Skeletal muscle satellite cell (primary cell): ENCODE measurements around the gene KANSL2. TPM values are rescaled to one million over a fixed set of nuclear protein-coding genes. Genes with fewer than 3 reads are reported as not detected.
"Not testable (repeated sequence)": the region's sequence is repeated elsewhere in the genome, so short reads cannot be mapped to it uniquely, and the experiment has no call there.

Source experiments
- H3K27me3 ChIP-seq: 2 replicates; pipeline ENCODE4 v1.7.0; 2013; ENCODE audit warnings: low read length; ENCODE audit not compliant: control insufficient read depth, insufficient read depth
- H3K36me3 ChIP-seq: 2 replicates; pipeline ENCODE4 v1.7.0; 2013; ENCODE audit warnings: mild to moderate bottlenecking, control low read depth, low read length; ENCODE audit not compliant: insufficient read depth
- H3K4me1 ChIP-seq: 2 replicates; pipeline ENCODE4 v1.7.0; 2013; ENCODE audit warnings: low read length; ENCODE audit not compliant: control insufficient read depth, insufficient read depth
- H3K4me2 ChIP-seq: 2 replicates; pipeline ENCODE4 v1.7.0; 2013; ENCODE audit warnings: mild to moderate bottlenecking, low read length
- H3K4me3 ChIP-seq: 2 replicates; pipeline ENCODE4 v1.7.0; 2013; ENCODE audit warnings: low read length
- H3K9ac ChIP-seq: 2 replicates; pipeline ENCODE4 v1.7.0; 2013; ENCODE audit warnings: mild to moderate bottlenecking, low read depth, low read length, moderate library complexity
- H3K9me3 ChIP-seq: replicated peaks from 2 replicates; pipeline ENCODE4 v1.7.0; 2013; ENCODE audit warnings: mild to moderate bottlenecking, control low read depth, low read length
- total RNA-seq: library from RNA; depleted of rRNA; stranded (reverse); fragments of >200 nt; gene quantifications from 2 replicates; pipeline ENCODE4 v1.2.3, GENCODE V29; 2012; rRNA removed

KANSL2 gene, protein sequence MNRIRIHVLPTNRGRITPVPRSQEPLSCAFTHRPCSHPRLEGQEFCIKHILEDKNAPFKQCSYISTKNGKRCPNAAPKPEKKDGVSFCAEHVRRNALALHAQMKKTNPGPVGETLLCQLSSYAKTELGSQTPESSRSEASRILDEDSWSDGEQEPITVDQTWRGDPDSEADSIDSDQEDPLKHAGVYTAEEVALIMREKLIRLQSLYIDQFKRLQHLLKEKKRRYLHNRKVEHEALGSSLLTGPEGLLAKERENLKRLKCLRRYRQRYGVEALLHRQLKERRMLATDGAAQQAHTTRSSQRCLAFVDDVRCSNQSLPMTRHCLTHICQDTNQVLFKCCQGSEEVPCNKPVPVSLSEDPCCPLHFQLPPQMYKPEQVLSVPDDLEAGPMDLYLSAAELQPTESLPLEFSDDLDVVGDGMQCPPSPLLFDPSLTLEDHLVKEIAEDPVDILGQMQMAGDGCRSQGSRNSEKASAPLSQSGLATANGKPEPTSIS
- 45.4 and 50.7 TPM in 2 replicates for total RNA-seq

GRCh38 chr12:48681710-48682532 is at the start of gene KANSL2:
Gene KANSL2 (minus strand): TSS chr12:48682238. CDS start chr12:48681632, 606 bp downstream.
- H3K9me3 ChIP-seq = no peaks in the 10 kb centered on the region
- peaks cover 30% of the 10 kb centered on the region for H3K36me3 ChIP-seq
- H3K4me2 ChIP-seq = peak within 1 kb of the TSS; percentile 92

GRCh38 chr12:48728807-48729206 is 46.8 kb upstream of the KANSL2 start:
- H3K9ac ChIP-seq = no peak overlapping the region
- H3K27me3 ChIP-seq = peaks cover 12% of the 10 kb centered on the region
- no peak overlapping the region for H3K4me2 ChIP-seq
- H3K4me3 ChIP-seq = no peak overlapping the region
- no peaks in the 10 kb centered on the region for H3K9me3 ChIP-seq
- no peaks in the 10 kb centered on the region for H3K4me1 ChIP-seq
- no peaks in the 10 kb centered on the region for H3K36me3 ChIP-seq

More at GRCh38 chr12:48681710-48682532, at the start of gene KANSL2:
- Histone ChIP-seq H3K27me3 (no peaks in the 10 kb centered on the region), H3K4me1 (peaks cover 33% of the 10 kb centered on the region), H3K4me3 (peak within 1 kb of the TSS; percentile 91), H3K9ac (peak within 1 kb of the TSS; percentile 91)

GRCh38 chr12:48720737-48721136 is 38.7 kb upstream of the KANSL2 start:
- H3K9ac ChIP-seq, H3K4me1 ChIP-seq, H3K27me3 ChIP-seq, H3K9me3 ChIP-seq, H3K36me3 ChIP-seq, H3K4me2 ChIP-seq, H3K4me3 ChIP-seq: not testable (repeated sequence)

- H3K9ac ChIP-seq = not testable (repeated sequence)
These were observed 38.1 kb upstream of the KANSL2 start for GRCh38 chr12:48720171-48720570.

DNA sequence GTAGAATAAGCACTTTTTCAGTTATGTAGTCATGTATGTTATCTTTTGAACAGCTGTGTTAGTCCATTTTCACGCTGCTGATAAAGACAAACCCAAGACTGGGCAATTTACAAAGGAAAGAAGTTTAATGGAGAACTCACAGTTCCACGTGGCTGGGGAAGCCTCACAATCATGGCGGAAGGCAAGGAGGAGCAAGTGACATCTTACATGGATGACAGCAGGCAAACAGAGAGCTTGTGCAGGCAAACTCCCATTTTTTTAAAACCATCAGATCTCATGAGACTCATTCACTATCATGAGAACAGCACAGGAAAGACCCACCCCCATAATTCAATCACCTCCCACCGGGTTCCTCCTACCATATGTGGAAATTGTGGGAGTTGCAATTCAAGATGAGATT is 37.0 kb upstream of the KANSL2 start:
- not testable (repeated sequence) for H3K36me3 ChIP-seq, H3K9ac ChIP-seq, H3K4me3 ChIP-seq, H3K9me3 ChIP-seq, H3K4me2 ChIP-seq, H3K27me3 ChIP-seq
- peaks cover 15% of the 10 kb centered on the region for H3K4me1 ChIP-seq

More at GRCh38 chr12:48720171-48720570, 38.1 kb upstream of the KANSL2 start:
- not testable (repeated sequence) for H3K9me3 ChIP-seq, H3K4me1 ChIP-seq, H3K27me3 ChIP-seq, H3K4me2 ChIP-seq, H3K36me3 ChIP-seq, H3K4me3 ChIP-seq

DNA sequence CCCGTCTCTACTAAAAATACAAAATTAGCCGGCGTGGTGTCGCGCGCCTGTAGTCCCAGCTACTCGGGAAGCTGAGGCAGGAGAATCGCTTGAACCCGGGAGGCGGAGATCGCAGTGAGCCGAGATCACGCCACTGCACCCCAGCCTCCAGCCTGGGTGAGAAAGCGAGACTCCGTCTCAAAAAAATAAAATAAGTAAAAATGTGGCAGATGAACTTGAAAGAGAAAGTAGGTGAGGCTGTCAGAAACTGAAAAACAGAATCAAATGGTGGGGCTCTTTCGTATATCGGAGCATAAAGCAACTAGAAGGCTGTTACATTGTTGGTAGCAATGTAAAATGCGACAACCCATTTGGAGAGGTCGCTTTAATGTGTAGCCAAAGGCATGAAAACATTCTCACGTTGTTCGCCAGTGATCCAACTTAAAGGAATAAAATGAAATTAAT is 35.2 kb upstream of the KANSL2 start:
- no peaks in the 10 kb centered on the region for H3K9me3 ChIP-seq
- H3K4me3 ChIP-seq = peak overlapping the region; percentile 80
- H3K4me2 ChIP-seq = peak overlapping the region; percentile 76
- no peaks in the 10 kb centered on the region for H3K27me3 ChIP-seq
- H3K36me3 ChIP-seq = peaks cover 15% of the 10 kb centered on the region
- H3K4me1 ChIP-seq = peaks cover 17% of the 10 kb centered on the region
- peak overlapping the region; percentile 98 for H3K9ac ChIP-seq

GRCh38 chr12:48716493-48717251 is 34.6 kb upstream of the KANSL2 start, which contains the start of gene CCNT1:
Gene CCNT1 (minus strand): TSS chr12:48716707. CDS start chr12:48716675, 32 bp downstream.
- no peaks in the 10 kb centered on the region for H3K27me3 ChIP-seq
- peak within 1 kb of the TSS; percentile 80 for H3K4me3 ChIP-seq
- no peaks in the 10 kb centered on the region for H3K9me3 ChIP-seq
- H3K9ac ChIP-seq = peak within 1 kb of the TSS; percentile 98
- peaks cover 20% of the 10 kb centered on the region for H3K36me3 ChIP-seq
- peak within 1 kb of the TSS; percentile 98 for H3K4me2 ChIP-seq
- H3K4me1 ChIP-seq = peaks cover 17% of the 10 kb centered on the region

DNA sequence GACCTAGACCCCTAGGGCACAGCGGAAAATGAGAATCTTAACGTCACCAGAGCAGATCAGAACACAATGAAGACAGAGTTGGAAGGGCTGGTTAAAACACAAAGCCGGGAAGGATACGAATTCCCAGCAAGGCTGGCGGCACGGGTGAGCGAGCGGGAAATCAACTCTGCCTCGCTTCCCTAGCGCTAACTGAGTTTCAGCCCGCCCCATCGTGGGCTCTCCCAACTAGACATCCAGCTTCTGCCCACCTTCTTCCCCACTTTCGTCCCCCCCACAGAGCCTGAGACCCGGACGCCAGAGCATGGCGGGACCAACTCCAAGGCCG is 34.1 kb upstream of the KANSL2 start:
- H3K4me1 ChIP-seq = peaks cover 17% of the 10 kb centered on the region
- no peaks in the 10 kb centered on the region for H3K9me3 ChIP-seq
- no peaks in the 10 kb centered on the region for H3K27me3 ChIP-seq
- H3K9ac ChIP-seq = peak overlapping the region; percentile 98
- peaks cover 24% of the 10 kb centered on the region for H3K36me3 ChIP-seq
- H3K4me3 ChIP-seq = peak overlapping the region; percentile 80
- peak overlapping the region; percentile 98 for H3K4me2 ChIP-seq

DNA sequence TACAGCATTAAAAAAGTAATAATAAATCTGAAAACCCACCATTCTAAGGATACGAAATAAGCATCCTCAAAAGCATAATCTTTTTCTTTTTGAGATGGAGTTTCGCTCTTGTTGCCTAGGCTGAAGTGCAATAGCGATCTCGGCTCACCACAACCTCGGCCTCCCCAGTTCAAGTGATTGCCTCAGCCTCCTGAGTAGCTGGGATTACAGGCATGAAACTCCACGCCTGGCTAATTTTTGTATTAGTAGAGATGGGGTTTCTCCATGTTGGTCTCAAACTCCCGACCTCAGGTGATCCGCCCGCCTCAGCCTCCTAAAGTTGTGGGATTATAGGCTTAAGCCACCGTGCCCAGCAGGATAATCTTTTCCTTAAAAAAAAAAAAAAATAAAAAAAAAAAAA is 30.2 kb upstream of the KANSL2 start:
- Histone ChIP-seq H3K4me2 (no peak overlapping the region), H3K27me3 (no peaks in the 10 kb centered on the region), H3K9ac (no peak overlapping the region), H3K9me3 (no peaks in the 10 kb centered on the region), H3K4me3 (no peak overlapping the region), H3K4me1 (peaks cover 17% of the 10 kb centered on the region), H3K36me3 (peaks cover 27% of the 10 kb centered on the region)

DNA sequence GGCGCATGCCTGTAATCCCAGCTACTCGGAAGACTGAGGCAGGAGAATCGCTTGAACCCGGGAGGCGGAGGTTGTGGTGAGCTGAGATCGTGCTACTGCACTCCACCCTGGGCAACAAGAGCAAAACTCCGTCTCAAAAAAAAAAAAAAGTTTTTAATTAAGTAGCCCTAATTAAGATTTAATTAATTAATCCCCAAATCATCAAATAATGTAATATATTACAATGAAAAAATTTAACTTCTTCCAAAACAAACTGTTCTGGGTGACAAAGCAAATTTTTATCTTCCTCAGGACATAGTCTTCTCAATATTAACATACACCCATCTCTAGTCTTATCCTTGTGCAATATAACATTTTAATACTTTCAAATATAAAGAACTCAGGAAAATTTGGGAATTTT is 16.8 kb upstream of the KANSL2 start:
- H3K4me1 ChIP-seq, H3K9me3 ChIP-seq, H3K4me2 ChIP-seq, H3K9ac ChIP-seq, H3K4me3 ChIP-seq, H3K27me3 ChIP-seq: not testable (repeated sequence)
- H3K36me3 ChIP-seq = peaks cover 49% of the 10 kb centered on the region

DNA sequence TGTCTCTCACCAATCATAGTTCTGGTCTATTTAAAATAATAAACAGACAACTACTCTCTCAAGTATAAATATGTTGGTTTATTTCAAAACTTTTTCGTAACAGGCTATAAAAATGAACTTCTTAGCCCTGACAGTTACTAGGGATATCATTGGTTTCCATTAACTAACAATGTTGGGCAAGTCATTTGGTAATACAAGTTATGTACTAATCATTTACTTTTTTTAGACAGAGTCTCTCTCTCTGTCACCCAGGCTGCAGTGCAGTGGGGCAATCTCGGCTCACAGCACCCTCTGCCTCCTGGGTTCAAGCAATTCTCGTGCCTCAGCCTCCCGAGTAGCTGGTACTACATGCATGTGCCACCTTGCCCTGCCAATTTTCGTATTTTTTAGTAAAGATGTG is 14.6 kb upstream of the KANSL2 start:
- peaks cover 57% of the 10 kb centered on the region for H3K36me3 ChIP-seq

More for the DNA sequence above, 14.6 kb upstream of the KANSL2 start:
- H3K4me1 ChIP-seq = no peaks in the 10 kb centered on the region
- H3K27me3 ChIP-seq = no peaks in the 10 kb centered on the region
- no peak overlapping the region for H3K9ac ChIP-seq
- no peaks in the 10 kb centered on the region for H3K9me3 ChIP-seq
- no peak overlapping the region for H3K4me2 ChIP-seq
- no peak overlapping the region for H3K4me3 ChIP-seq
